ENCODE results near the gene LZTS3. TPM values are rescaled to one million over a fixed set of nuclear protein-coding genes. Genes with fewer than 3 reads are reported as not detected.

Gene LZTS3
- total and polyA plus RNA-seq, 2 of the 13 experiments (the other 11 are each of a cell fraction or from before 2014, with no cell fraction given): 10.1 to 31.3 TPM

- TF ChIP-seq ZNF354B (CRISPR knock-in tag; IDR thresholded peaks at IDR 0.05) (no peak), NCOA5 (CRISPR knock-in tag; IDR thresholded peaks at IDR 0.05) (no peak), NBN (conservative IDR thresholded peaks at IDR 0.05) (no peak), POLR2AphosphoS2 (IDR thresholded peaks at IDR 0.05; ENCODE audit: low read depth, low read length) (no peak), SAFB2 (CRISPR knock-in tag; IDR thresholded peaks at IDR 0.05; ENCODE audit: borderline replicate concordance, low read depth) (no peak), ZFYVE20 (CRISPR knock-in tag; IDR thresholded peaks at IDR 0.05; ENCODE audit: borderline replicate concordance, low read depth) (no peak), EEA1 (CRISPR knock-in tag; IDR thresholded peaks at IDR 0.05; ENCODE audit: borderline replicate concordance) (no peak), ZFAT (CRISPR knock-in tag; conservative IDR thresholded peaks at IDR 0.05) (peak; percentile 35; the same call in 1 of the 2 replicates), JUNB (CRISPR knock-in tag; IDR thresholded peaks at IDR 0.05; ENCODE audit: borderline replicate concordance) (no peak), FOXC1 (CRISPR knock-in tag; IDR thresholded peaks at IDR 0.05; ENCODE audit: borderline replicate concordance) (no peak), FOXA1 (IDR thresholded peaks at IDR 0.05) (no peak), FOXA1 (CRISPR knock-in tag; IDR thresholded peaks at IDR 0.05) (no peak), HOXA7 (CRISPR knock-in tag; IDR thresholded peaks at IDR 0.05) (peak; percentile 82; the same call in 1 of the 2 replicates), ZMYM2 (CRISPR knock-in tag; IDR thresholded peaks at IDR 0.05) (no peak), ZNF768 (CRISPR knock-in tag; IDR thresholded peaks at IDR 0.05) (0 out of 2 replicates have a peak, but pooled peaks have one; percentile 71), NR2C2 (CRISPR knock-in tag; IDR thresholded peaks at IDR 0.05; ENCODE audit: borderline replicate concordance) (no peak; the same call in 1 of the 2 replicates), ZNF772 (CRISPR knock-in tag; IDR thresholded peaks at IDR 0.05) (no peak), GATAD2A (CRISPR knock-in tag; IDR thresholded peaks at IDR 0.05) (no peak), ZNF781 (CRISPR knock-in tag; IDR thresholded peaks at IDR 0.05; ENCODE audit: borderline replicate concordance, not compliant biosample characterization) (peak; percentile 69), EZH2 (conservative IDR thresholded peaks at IDR 0.05; ENCODE audit: low read depth, low read length) (no peak), ZNF619 (CRISPR knock-in tag; IDR thresholded peaks at IDR 0.05) (0 out of 2 replicates have a peak, but pooled peaks have one; percentile 21), RARA (CRISPR knock-in tag; IDR thresholded peaks at IDR 0.05) (no peak), SKI (IDR thresholded peaks at IDR 0.05; ENCODE audit: partially characterized antibody) (no peak), POGZ (CRISPR knock-in tag; IDR thresholded peaks at IDR 0.05) (peak; percentile 64), PBX2 (CRISPR knock-in tag; IDR thresholded peaks at IDR 0.05) (no peak), MTF1 (CRISPR knock-in tag; IDR thresholded peaks at IDR 0.05) (no peak), HNF4A (CRISPR knock-in tag; IDR thresholded peaks at IDR 0.05) (no peak), ERF (CRISPR knock-in tag; IDR thresholded peaks at IDR 0.05) (no peak; the same call in 1 of the 2 replicates)
- TF ChIP-seq, protein P1, sequence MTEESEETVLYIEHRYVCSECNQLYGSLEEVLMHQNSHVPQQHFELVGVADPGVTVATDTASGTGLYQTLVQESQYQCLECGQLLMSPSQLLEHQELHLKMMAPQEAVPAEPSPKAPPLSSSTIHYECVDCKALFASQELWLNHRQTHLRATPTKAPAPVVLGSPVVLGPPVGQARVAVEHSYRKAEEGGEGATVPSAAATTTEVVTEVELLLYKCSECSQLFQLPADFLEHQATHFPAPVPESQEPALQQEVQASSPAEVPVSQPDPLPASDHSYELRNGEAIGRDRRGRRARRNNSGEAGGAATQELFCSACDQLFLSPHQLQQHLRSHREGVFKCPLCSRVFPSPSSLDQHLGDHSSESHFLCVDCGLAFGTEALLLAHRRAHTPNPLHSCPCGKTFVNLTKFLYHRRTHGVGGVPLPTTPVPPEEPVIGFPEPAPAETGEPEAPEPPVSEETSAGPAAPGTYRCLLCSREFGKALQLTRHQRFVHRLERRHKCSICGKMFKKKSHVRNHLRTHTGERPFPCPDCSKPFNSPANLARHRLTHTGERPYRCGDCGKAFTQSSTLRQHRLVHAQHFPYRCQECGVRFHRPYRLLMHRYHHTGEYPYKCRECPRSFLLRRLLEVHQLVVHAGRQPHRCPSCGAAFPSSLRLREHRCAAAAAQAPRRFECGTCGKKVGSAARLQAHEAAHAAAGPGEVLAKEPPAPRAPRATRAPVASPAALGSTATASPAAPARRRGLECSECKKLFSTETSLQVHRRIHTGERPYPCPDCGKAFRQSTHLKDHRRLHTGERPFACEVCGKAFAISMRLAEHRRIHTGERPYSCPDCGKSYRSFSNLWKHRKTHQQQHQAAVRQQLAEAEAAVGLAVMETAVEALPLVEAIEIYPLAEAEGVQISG (CRISPR knock-in tag; IDR thresholded peaks at IDR 0.05): no peak
These were observed 30.2 kb upstream of the LZTS3 start (continued) for GRCh38 chr20:3203315-3204123.
